NCI-H128 (cell line): ENCODE data around the gene ZXDC.

Source experiments
- DNase-seq: peaks from one replicate; lab custom pipeline; 2025; ENCODE audit not compliant: unreplicated experiment; lab: John Stamatoyannopoulos, UW

Gene ZXDC

DNA sequence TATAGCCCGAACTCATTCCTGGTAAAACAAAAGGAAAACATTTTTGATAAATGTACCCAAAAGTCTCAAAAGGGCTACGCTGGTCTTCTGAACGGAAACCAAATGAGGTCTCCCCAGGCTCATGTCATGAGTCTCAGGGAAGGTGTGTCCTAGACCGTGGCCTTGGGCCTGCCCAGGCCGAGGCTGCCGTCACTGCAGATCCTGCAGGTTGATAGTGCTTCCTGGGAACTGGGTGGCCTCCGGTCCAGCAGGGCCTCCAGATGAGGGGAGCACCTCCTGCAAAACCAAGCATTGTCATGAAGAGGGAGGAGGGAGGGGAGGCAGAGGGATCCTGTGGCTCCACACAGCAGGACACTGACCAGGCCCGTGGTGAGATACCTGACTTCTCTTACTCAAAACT is 37.5 kb downstream of the ZXDC start:
- DNase-seq, result no peak

DNA sequence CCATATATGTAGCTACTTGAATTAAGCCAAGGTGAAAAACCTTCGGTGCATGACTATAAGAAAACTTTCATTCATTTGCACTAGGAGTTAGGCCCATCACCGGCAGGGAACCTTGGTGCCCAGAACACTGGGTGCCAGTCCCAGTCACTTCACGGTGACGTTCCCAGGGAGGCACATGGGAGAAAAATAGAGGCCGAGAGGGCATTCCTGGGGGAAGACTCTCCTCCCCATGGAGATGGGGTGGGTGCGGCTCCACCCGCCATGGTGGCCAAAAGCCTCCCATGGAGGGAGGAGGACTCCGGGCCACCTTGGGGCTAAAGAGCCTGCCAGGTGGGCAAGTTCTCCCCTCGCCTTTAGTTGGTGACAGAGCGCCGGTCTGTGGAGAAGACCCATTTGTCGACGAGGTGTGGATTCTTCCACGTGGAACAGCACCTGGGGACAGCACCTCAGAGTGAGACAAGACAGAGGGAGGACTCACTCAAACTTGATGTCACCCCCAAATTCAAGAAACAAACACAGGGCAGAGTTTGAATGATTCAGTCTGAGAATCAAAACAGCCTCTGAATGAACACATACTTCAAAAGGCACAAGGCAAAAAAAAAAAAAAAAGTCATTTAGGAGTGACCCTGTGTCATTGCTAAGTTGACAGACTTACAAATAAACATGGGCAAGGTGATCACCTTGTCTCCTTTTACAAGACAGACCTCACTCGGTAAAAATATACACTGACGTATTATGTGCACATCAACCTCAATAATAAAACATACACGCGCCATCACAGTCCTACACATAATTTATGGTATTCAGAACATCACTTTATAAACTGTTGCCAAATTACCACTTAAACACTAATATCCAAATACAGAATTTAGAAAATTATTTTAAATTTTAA is 38.6 kb downstream of the ZXDC start:
- DNase-seq, result no peak

DNA sequence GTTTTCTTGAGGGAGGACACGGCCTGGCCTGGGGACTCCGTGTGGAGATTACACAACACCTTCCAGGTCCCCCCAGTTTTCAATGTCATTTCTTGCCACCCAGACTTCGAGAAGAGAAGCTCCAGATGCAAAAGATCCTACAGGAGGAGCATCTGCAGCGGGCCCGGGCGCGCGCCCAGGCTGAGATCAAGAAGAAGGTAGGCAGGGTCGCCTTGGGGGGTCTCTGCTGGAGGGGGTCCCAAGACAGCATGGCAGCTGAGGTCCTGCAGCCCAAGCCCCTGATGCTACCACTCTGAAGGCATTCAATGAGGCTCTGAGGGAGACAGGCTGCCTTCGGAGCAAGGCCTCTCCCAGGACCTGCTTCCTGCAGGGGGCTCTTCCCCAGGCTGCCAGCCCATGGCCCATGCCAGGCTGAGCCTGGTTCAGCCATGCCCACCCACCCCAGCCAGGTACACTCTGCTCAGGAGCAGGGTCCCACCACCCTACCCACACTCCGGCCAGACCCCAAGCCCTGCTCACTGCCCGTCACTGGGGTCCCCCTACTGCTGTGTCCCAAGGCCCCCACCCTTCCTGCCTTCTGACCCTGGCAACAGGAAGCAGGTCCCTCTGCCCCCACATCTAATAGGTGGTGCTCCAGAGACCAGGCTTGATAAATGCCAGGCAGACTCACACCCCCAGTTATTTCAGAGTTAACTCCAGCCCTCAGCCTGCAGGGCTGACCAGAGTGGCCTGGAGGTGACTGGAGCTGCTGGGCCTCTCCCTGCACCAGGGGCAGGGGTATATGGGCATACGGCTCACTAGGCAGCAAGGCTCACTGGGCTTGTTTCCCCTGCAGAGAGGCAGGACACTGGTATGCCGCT is 40.0 kb downstream of the ZXDC start:
- DNase-seq, result no peak

- no peak for DNase-seq
Observed at GRCh38 chr3:126434931-126435411, 40.7 kb downstream of the ZXDC start.

DNA sequence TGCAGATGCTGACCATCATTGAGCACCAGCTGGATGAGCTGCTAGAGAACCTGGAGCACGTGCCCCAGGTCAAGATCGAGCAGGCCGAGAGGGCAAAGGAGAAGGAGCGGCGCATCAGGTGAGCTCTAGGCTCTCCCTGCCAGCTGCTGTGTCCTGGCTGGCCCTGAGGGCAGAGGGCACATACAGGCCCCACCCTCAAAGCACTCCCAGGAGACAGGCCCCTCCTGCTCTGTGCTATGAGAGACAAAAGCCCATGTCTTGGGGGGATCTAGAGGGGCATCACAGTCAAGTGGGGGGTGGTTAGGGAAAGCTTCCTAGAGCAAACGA is 41.5 kb downstream of the ZXDC start:
- no peak for DNase-seq

DNA sequence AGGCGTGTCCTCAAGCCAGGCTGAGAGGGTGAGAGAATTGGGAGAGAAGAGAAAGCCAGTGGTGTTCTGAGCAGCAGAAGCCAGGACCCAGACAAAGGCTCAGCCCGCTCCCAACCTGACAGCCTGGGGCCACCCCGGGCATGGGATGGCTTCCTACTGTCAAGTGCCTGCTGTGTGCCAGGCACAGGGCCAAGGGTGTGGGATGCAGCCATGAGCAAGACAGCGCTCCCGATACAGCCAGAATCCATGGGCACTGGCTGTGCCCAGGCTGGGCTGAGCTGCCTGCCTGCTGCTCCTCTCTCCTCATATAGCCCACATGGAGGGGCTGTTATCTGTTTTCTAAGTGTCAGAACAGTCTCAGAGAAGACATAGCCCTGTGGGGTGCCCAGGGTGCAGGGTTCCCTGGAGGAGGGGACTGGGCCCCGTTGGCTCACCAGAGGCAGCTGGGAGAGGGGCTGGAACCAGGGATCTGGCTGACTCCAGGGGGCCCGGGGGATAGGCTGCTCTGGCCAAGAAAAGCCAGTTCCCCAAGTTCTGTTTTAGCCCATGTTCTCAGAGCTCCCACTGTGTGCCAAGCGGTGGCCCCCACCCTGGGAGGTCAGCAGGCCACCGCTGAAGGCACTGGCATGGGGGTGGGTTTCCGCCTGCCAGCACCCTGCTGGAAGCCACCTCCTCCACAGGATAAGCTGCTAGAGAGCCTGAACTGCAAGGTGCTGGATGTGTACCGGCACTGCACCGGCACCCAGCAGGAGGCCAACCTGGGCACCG is 42.0 kb downstream of the ZXDC start:
- no peak for DNase-seq

GRCh38 chr3:126433105-126433430 is 42.6 kb downstream of the ZXDC start:
- DNase-seq, result no peak

DNA sequence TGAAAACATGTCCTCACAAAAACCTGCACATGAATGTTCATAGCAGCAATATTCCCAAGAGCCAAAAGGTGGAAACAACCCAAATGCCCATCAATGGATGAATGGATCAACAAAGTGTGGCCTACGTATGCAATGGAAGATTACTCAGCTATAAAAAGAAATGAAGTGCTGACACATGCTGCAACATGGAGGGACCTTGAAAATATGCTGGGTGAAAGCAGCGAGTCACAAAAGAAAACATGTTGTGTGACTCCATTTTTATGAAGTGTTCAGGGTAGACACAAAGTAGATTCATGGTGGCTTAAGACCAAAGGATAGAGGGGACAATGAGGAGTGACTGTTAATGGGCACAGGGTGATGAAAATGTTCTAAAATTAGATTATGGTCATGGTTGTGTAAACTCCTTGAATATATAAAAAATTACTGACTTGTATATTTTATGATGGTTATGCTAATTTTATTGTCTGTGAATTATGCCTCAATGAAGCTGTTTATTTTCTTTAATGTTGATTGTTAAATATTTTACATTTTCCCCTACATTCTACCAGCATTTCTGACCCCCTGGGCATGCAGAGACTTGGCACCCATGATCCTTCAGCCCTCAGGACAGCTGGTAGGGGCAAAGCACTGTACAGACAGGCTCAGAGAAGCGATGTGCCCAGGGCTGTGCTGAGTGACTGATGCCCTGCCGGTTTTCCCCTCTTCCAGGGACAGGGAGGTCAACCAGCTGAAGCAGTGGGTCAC is 43.2 kb downstream of the ZXDC start:
- no peak for DNase-seq

- no peak for DNase-seq
Observed at GRCh38 chr3:126431103-126431534, 44.6 kb downstream of the ZXDC start.

DNA sequence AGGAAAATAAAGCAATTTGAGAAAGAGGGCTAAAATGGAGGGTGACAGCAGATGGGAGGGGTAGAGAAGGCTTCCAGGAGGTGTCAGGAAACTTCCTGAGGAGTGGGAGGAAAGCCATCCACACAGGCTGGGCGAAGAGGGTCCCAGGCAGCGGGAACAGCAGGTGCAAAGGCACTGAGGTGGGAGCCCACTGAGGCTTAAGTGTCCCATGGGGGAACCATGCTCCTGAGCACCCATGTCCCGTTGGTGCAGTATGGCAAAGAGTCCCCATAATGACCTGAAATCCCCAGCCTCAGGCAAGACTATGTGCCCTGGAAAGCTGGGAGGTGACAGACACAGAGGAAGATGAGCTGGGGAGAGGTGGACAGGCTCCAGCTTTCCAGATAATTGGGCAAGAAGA is 50.9 kb downstream of the ZXDC start:
- no peak for DNase-seq

GRCh38 chr3:126424039-126424717 is 51.5 kb downstream of the ZXDC start:
- no peak for DNase-seq

DNA sequence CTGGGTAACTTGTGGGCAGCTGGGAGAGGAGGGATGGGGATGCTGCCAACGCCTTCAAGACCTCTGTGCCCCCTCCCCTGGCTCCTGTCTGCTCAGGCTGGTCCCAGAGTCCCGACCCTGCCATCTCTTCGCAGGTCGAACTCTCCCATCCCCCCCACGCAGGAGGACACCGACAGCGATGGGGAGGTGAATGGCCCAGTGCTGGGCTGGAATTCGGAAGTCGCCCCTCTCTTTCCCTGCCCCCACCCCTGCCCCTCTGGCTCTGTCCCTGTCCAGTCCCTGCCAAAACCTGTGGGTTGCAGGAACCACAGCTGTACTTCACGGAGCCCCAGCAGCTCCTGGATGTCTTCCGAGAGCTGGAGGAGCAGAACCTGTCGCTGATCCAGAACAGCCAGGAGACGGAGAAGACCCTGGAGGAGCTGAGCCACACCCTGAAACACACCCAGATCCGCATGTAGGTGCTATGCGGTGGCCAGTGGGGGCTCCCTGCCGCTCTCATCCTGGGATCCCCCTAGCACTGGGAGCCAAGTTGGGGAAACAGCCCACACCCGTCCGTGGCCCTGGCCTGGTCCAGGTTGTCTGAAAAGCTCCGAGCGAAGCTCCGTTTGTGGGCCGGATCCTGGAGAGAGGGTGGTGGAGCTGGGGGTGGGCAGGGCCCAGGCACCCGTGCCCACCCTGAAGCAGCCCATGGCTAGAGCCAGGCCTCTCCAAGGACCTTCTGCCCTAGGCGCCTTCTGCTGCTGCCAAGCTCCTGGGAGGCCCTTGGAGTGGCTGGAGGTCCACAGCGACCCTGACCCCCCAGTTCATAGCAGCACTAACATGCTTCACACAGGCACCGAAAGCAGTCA is 52.3 kb downstream of the ZXDC start:
- DNase-seq, result no peak

GRCh38 chr3:126422571-126423091 is 53.1 kb downstream of the ZXDC start:
- no peak for DNase-seq

DNA sequence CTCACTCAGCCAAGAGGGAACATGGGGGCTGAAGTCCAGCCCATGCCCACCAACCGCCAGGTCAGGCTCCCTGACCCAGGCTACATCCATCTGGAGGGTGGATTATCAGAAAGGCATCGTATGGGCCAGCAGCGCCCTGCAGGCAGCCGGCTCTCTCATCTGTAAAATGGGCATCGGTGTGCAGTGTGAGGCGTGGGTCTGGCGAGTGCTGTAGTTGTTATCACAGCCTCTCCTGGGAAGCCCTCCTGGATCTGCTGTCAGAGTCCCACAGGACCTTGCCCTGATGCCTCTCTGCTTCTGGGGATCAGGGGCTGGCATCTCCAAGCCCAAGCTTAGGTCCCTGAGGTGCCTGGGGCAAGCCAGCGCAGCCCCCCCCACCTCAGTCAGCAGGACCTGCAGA is 53.6 kb downstream of the ZXDC start:
- DNase-seq, result no peak

DNA sequence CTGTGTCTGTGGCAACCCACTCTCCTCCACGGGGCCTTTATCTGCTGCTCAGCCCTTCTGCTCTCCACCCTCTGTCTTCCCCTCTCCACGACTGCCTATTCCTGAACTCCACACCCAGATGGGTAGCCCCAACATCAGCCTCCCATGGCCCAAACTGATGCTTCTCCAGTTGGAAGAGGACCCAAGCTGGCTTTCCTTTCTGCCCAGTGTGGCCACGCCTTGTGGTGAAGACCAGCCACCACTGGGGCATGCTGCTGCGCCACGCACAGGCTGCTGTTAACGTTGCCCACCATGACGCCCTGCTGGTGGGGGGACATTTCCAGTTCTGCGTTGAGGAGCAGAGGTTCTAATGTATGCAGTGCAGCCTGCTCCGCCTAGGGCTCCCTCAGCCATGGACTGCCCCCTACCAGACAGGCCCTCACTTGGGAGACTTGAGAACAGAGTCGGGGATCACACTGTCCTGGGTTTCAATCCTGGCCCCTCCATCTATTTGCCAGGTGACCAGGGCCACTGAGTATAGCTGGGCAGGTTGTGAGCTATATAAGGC is 54.0 kb downstream of the ZXDC start:
- no peak for DNase-seq

- no peak for DNase-seq
Observed at GRCh38 chr3:126419886-126420786, 55.6 kb downstream of the ZXDC start.

DNA sequence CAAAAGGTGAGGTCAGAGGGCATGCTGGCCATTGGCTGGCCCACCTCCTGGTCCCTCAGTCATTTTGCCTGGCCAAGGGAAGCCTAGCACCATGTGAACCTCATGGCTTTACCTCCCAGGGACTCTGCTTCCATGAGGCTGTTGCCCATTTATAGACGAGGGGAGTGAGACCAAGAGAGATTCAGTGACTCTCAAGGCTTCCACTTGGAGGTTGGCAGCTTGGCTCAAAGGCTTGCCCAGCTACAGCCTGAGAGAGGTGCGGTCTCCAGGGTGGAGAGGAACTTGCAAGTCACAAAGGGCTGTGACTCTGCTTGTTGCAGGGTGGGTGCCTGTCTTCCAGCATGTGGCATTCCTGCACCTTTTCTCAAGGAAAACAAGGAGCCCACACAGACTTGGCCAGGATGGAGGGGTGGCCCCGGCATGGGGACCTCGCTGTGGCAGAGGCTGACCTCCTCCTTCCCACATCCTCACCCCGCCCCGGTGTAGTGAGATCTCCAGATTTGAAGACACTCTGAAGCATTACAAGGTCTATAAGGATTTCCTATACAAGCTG is 56.5 kb downstream of the ZXDC start:
- DNase-seq, result no peak
